CD4-positive, alpha-beta T cell treated with Interleukin-15 for 1 hour (primary cell): Measurements from ENCODE around the gene ZNF862.
A peak's percentile ranks its signal among the peaks of the same experiment; 100 is the strongest.

Experiments used
- DNase-seq: peaks from one replicate; pipeline ENCODE4 v3.0.0-alpha.2; 2020

ZNF862 gene

GRCh38 chr7:149867762-149868622 lies 29.8 kb downstream of the ZNF862 start:
- DNase-seq: no peak

GRCh38 chr7:149868623-149869290 lies 30.6 kb downstream of the ZNF862 start:
- no peak for DNase-seq

GRCh38 chr7:149869291-149869650 lies 31.1 kb downstream of the ZNF862 start:
- DNase-seq: no peak

GRCh38 chr7:149869867-149870266 lies 31.7 kb downstream of the ZNF862 start:
- peak; percentile 38 for DNase-seq

GRCh38 chr7:149870274-149870673 lies 32.1 kb downstream of the ZNF862 start:
- no peak for DNase-seq

GRCh38 chr7:149870701-149871483 lies 32.7 kb downstream of the ZNF862 start:
- no peak for DNase-seq

- no peak for DNase-seq
Observed at GRCh38 chr7:149871576-149871975, 33.4 kb downstream of the ZNF862 start.

GRCh38 chr7:149872419-149873073 lies 34.4 kb downstream of the ZNF862 start:
- DNase-seq: peak; percentile 57

- peak; percentile 95 for DNase-seq
Observed at GRCh38 chr7:149873074-149873969, 35.1 kb downstream of the ZNF862 start, which contains the start of gene ATP6V0E2. TSS of gene ATP6V0E2 (plus strand) at chr7:149873969. CDS start at chr7:149874066, 97 bp downstream.

- DNase-seq: no peak
Observed at GRCh38 chr7:149873970-149874643, 35.9 kb downstream of the ZNF862 start.

GRCh38 chr7:149874644-149875028 lies 36.5 kb downstream of the ZNF862 start:
- DNase-seq: no peak

- DNase-seq: no peak
Observed at GRCh38 chr7:149875396-149875795, 37.2 kb downstream of the ZNF862 start.

- no peak for DNase-seq
Observed at GRCh38 chr7:149877890-149878522, 39.8 kb downstream of the ZNF862 start.

GRCh38 chr7:149878523-149878921 lies 40.3 kb downstream of the ZNF862 start:
- DNase-seq: no peak

GRCh38 chr7:149879271-149879743 lies 41.1 kb downstream of the ZNF862 start:
- DNase-seq: no peak

GRCh38 chr7:149879766-149880637 lies 41.8 kb downstream of the ZNF862 start:
- DNase-seq: no peak

GRCh38 chr7:149880638-149881311 lies 42.6 kb downstream of the ZNF862 start:
- no peak for DNase-seq

GRCh38 chr7:149881328-149882247 lies 43.4 kb downstream of the ZNF862 start:
- no peak for DNase-seq
